Posterior vena cava (tissue), 2 donors: ENCODE data around the gene ARHGAP25. TPM values are rescaled to one million over a fixed set of nuclear protein-coding genes. Genes with fewer than 3 reads are reported as not detected.

Source experiments
- DNase-seq: peaks from one replicate; pipeline ENCODE4 v3.0.0-alpha.2; 2020; ENCODE audit warnings: low spot score
- intact Hi-C, 2 donors: fragments of 100-400 bp; cut with DNase I; formaldehyde crosslinking; loops; one replicate each; pipeline versions ENCODE4 v1.14.1 to v1.14.2; 2022 to 2023
- total RNA-seq, 2 donors: library from RNA; stranded (reverse); fragmentation: NEBNext Ultra II Directional; extraction: Animal tissue kit (Norgen Biotek cat#: 25700); gene quantifications; one replicate each; pipeline ENCODE4 v1.2.1, GENCODE V29; 2021
- donor health status: DM: yes; HTN: yes; CAD: no.
- donor health status: DM: yes; HTN: yes; CAD: no.

The ARHGAP25 gene
- total RNA-seq, 2 donors from 2014 or later: 8.1 to 10.7 TPM

DNA sequence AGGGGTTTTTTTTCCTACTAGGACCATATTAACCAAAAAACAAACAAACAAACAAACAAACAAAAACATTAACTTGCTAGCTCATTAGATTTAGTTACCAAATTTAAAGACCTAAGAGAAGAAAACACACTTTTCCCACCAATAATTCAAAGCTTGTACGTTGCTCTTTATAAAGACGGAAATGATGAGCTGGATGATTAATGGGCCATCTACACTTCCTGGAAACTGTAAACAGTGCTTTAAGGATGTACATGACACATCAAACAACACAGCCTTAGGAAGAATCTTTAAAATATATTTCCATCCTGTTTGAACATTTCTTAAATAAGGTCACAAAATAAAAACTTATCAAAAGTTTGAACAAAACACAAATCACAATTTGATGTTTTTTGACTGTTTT is 135.6 kb downstream of the ARHGAP25 start:
- intact Hi-C loops: no loop called here
- no peak for DNase-seq

DNA sequence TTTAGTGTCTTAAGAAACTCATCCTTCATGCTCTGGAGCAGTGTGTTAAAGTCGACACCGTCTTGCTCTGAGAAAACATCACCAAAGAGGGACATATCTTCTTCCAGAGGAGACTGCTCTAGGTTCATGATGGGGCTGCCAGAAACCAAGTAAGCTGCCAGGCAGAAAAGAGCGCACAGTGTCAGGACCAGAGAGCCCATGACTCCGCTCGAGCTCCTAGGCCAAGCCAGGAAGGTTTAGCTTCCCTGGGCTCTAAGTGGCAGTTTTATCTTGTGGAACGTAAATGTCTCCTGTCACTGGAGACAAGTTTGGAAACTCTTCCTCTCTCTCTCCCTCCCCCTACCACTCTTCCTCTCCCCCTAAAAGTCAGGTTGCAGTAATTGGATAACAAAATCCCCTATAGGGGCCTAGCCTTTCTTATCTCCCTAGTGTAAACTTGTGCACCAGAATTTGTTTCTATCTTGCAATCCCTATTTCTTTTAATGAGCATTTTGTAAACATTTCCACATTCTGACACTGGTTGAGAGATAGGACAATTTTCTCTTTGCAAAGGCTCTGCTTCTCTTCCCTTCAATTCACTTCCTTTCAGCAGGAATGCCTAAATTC is 136.7 kb downstream of the ARHGAP25 start, which contains the start of gene BMP10:
BMP10 (minus strand) TSS at position 239 of the 606 bp plus-strand sequence; CDS start at position 200, 39 bp downstream.
- intact Hi-C loops: no loop called here
- no peak for DNase-seq

Other genes with a start within 250 kb of the ARHGAP25 start
- under 1 TPM in 1 of 2 donors, not detected in 1; 0.05 TPM for gene PROKR1, start 91.2 kb upstream of the ARHGAP25 start, total RNA-seq
- gene BMP10, start 136.6 kb downstream of the ARHGAP25 start, total RNA-seq: under 1 TPM in 1 of 2 donors, not detected in 1; 0.65 TPM
- not detected for gene GKN2, start 218.1 kb downstream of the ARHGAP25 start, total RNA-seq
- not detected for gene GKN1, start 239.8 kb downstream of the ARHGAP25 start, total RNA-seq